ENCODE results near the gene ZNF292.

Gene ZNF292

GRCh38 chr6:87209812-87210211 is 54.4 kb downstream of the ZNF292 start:
- Histone ChIP-seq H3K36me3 (ENCODE audit: control insufficient read depth, insufficient read depth, low read length) (no peaks in the 10 kb centered on the region), H3K4me3 (ENCODE audit: insufficient read depth, low read depth, low read length) (no peak overlapping the region), H3K4me1 (ENCODE audit: control insufficient read depth, insufficient read depth, low read length) (peaks cover 14% of the 10 kb centered on the region), H3K27ac (ENCODE audit: insufficient read depth, low read depth, low read length, poor library complexity, severe bottlenecking) (no peak overlapping the region), H3K27me3 (ENCODE audit: control insufficient read depth, insufficient read depth, low read length, poor library complexity, severe bottlenecking) (no peaks in the 10 kb centered on the region), H3K9me3 (ENCODE audit: control insufficient read depth, low read length) (no peaks in the 10 kb centered on the region)
- WGBS, 2 experiments, result 74% methylated on average over 3 of the region's 3 CpGs; no CpG with 5 or more reads in 1 of the 2 experiments

GRCh38 chr6:87210979-87211378 is 55.6 kb downstream of the ZNF292 start:
- WGBS, 2 experiments, result 83% methylated on average over 1 of the region's 1 CpG; no CpG with 5 or more reads in 1 of the 2 experiments
- no peak overlapping the region for H3K4me3 ChIP-seq (ENCODE audit: insufficient read depth, low read depth, low read length)
- no peaks in the 10 kb centered on the region for H3K9me3 ChIP-seq (ENCODE audit: control insufficient read depth, low read length)
- no peaks in the 10 kb centered on the region for H3K36me3 ChIP-seq (ENCODE audit: control insufficient read depth, insufficient read depth, low read length)
- peaks cover 14% of the 10 kb centered on the region for H3K4me1 ChIP-seq (ENCODE audit: control insufficient read depth, insufficient read depth, low read length)
- no peaks in the 10 kb centered on the region for H3K27me3 ChIP-seq (ENCODE audit: control insufficient read depth, insufficient read depth, low read length, poor library complexity, severe bottlenecking)
- H3K27ac ChIP-seq (ENCODE audit: insufficient read depth, low read depth, low read length, poor library complexity, severe bottlenecking), result no peak overlapping the region

- no peaks in the 10 kb centered on the region for H3K36me3 ChIP-seq (ENCODE audit: control insufficient read depth, insufficient read depth, low read length)
- no peak overlapping the region for H3K4me3 ChIP-seq (ENCODE audit: insufficient read depth, low read depth, low read length)
- no peak overlapping the region for H3K27ac ChIP-seq (ENCODE audit: insufficient read depth, low read depth, low read length, poor library complexity, severe bottlenecking)
- H3K9me3 ChIP-seq (ENCODE audit: control insufficient read depth, low read length), result no peaks in the 10 kb centered on the region
- H3K4me1 ChIP-seq (ENCODE audit: control insufficient read depth, insufficient read depth, low read length), result peaks cover 14% of the 10 kb centered on the region
- no peaks in the 10 kb centered on the region for H3K27me3 ChIP-seq (ENCODE audit: control insufficient read depth, insufficient read depth, low read length, poor library complexity, severe bottlenecking)
Measured at GRCh38 chr6:87212596-87212995, 57.2 kb downstream of the ZNF292 start.

GRCh38 chr6:87213364-87213763 is 58.0 kb downstream of the ZNF292 start:
- Histone ChIP-seq H3K27ac (ENCODE audit: insufficient read depth, low read depth, low read length, poor library complexity, severe bottlenecking) (no peak overlapping the region), H3K4me3 (ENCODE audit: insufficient read depth, low read depth, low read length) (no peak overlapping the region), H3K36me3 (ENCODE audit: control insufficient read depth, insufficient read depth, low read length) (no peaks in the 10 kb centered on the region), H3K9me3 (ENCODE audit: control insufficient read depth, low read length) (no peaks in the 10 kb centered on the region), H3K27me3 (ENCODE audit: control insufficient read depth, insufficient read depth, low read length, poor library complexity, severe bottlenecking) (no peaks in the 10 kb centered on the region), H3K4me1 (ENCODE audit: control insufficient read depth, insufficient read depth, low read length) (peaks cover 14% of the 10 kb centered on the region)
- 94 to 96% methylated on average over 5 of the region's 5 CpGs for WGBS, 2 experiments

GRCh38 chr6:87214831-87215230 is 59.5 kb downstream of the ZNF292 start:
- no peaks in the 10 kb centered on the region for H3K36me3 ChIP-seq (ENCODE audit: control insufficient read depth, insufficient read depth, low read length)
- H3K27ac ChIP-seq (ENCODE audit: insufficient read depth, low read depth, low read length, poor library complexity, severe bottlenecking), result no peak overlapping the region
- H3K4me3 ChIP-seq (ENCODE audit: insufficient read depth, low read depth, low read length), result no peak overlapping the region
- H3K27me3 ChIP-seq (ENCODE audit: control insufficient read depth, insufficient read depth, low read length, poor library complexity, severe bottlenecking), result no peaks in the 10 kb centered on the region
- H3K9me3 ChIP-seq (ENCODE audit: control insufficient read depth, low read length), result no peaks in the 10 kb centered on the region
- H3K4me1 ChIP-seq (ENCODE audit: control insufficient read depth, insufficient read depth, low read length), result peaks cover 6% of the 10 kb centered on the region

GRCh38 chr6:87220997-87221396 is 65.6 kb downstream of the ZNF292 start:
- WGBS, 2 experiments, result 89 to 100% methylated on average over 1 of the region's 1 CpG
- Histone ChIP-seq H3K4me1 (ENCODE audit: control insufficient read depth, insufficient read depth, low read length) (no peaks in the 10 kb centered on the region), H3K36me3 (ENCODE audit: control insufficient read depth, insufficient read depth, low read length) (peaks cover 27% of the 10 kb centered on the region), H3K9me3 (ENCODE audit: control insufficient read depth, low read length) (no peaks in the 10 kb centered on the region), H3K27ac (ENCODE audit: insufficient read depth, low read depth, low read length, poor library complexity, severe bottlenecking) (no peak overlapping the region), H3K4me3 (ENCODE audit: insufficient read depth, low read depth, low read length) (no peak overlapping the region), H3K27me3 (ENCODE audit: control insufficient read depth, insufficient read depth, low read length, poor library complexity, severe bottlenecking) (no peaks in the 10 kb centered on the region)

GRCh38 chr6:87222676-87223075 is 67.3 kb downstream of the ZNF292 start:
- Histone ChIP-seq H3K4me3 (ENCODE audit: insufficient read depth, low read depth, low read length) (no peak overlapping the region), H3K36me3 (ENCODE audit: control insufficient read depth, insufficient read depth, low read length) (peaks cover 27% of the 10 kb centered on the region), H3K4me1 (ENCODE audit: control insufficient read depth, insufficient read depth, low read length) (no peaks in the 10 kb centered on the region), H3K27me3 (ENCODE audit: control insufficient read depth, insufficient read depth, low read length, poor library complexity, severe bottlenecking) (no peaks in the 10 kb centered on the region), H3K9me3 (ENCODE audit: control insufficient read depth, low read length) (no peaks in the 10 kb centered on the region), H3K27ac (ENCODE audit: insufficient read depth, low read depth, low read length, poor library complexity, severe bottlenecking) (no peak overlapping the region)
- WGBS, 2 experiments, result 95 to 100% methylated on average over 1 of the region's 1 CpG

GRCh38 chr6:87224971-87225370 is 69.6 kb downstream of the ZNF292 start:
- peaks cover 30% of the 10 kb centered on the region for H3K36me3 ChIP-seq (ENCODE audit: control insufficient read depth, insufficient read depth, low read length)
- H3K4me1 ChIP-seq (ENCODE audit: control insufficient read depth, insufficient read depth, low read length), result no peaks in the 10 kb centered on the region
- no peak overlapping the region for H3K4me3 ChIP-seq (ENCODE audit: insufficient read depth, low read depth, low read length)
- H3K9me3 ChIP-seq (ENCODE audit: control insufficient read depth, low read length), result no peaks in the 10 kb centered on the region
- WGBS, 2 experiments, result no CpG with 5 or more reads among the region's 1 CpG
- H3K27ac ChIP-seq (ENCODE audit: insufficient read depth, low read depth, low read length, poor library complexity, severe bottlenecking), result no peak overlapping the region
- no peaks in the 10 kb centered on the region for H3K27me3 ChIP-seq (ENCODE audit: control insufficient read depth, insufficient read depth, low read length, poor library complexity, severe bottlenecking)

- Histone ChIP-seq H3K4me3 (ENCODE audit: insufficient read depth, low read depth, low read length) (no peak overlapping the region), H3K4me1 (ENCODE audit: control insufficient read depth, insufficient read depth, low read length) (no peaks in the 10 kb centered on the region), H3K36me3 (ENCODE audit: control insufficient read depth, insufficient read depth, low read length) (peaks cover 34% of the 10 kb centered on the region), H3K9me3 (ENCODE audit: control insufficient read depth, low read length) (no peaks in the 10 kb centered on the region), H3K27ac (ENCODE audit: insufficient read depth, low read depth, low read length, poor library complexity, severe bottlenecking) (no peak overlapping the region), H3K27me3 (ENCODE audit: control insufficient read depth, insufficient read depth, low read length, poor library complexity, severe bottlenecking) (no peaks in the 10 kb centered on the region)
- WGBS, 2 experiments, result 100% methylated on average over 1 of the region's 2 CpGs; no CpG with 5 or more reads in 1 of the 2 experiments
Measured at GRCh38 chr6:87225511-87225910, 70.1 kb downstream of the ZNF292 start.

GRCh38 chr6:87225937-87226336 is 70.6 kb downstream of the ZNF292 start:
- H3K9me3 ChIP-seq (ENCODE audit: control insufficient read depth, low read length), result no peaks in the 10 kb centered on the region
- H3K27ac ChIP-seq (ENCODE audit: insufficient read depth, low read depth, low read length, poor library complexity, severe bottlenecking), result no peak overlapping the region
- H3K27me3 ChIP-seq (ENCODE audit: control insufficient read depth, insufficient read depth, low read length, poor library complexity, severe bottlenecking), result no peaks in the 10 kb centered on the region
- no peaks in the 10 kb centered on the region for H3K4me1 ChIP-seq (ENCODE audit: control insufficient read depth, insufficient read depth, low read length)
- H3K36me3 ChIP-seq (ENCODE audit: control insufficient read depth, insufficient read depth, low read length), result peaks cover 34% of the 10 kb centered on the region
- no peak overlapping the region for H3K4me3 ChIP-seq (ENCODE audit: insufficient read depth, low read depth, low read length)

- Histone ChIP-seq H3K27ac (ENCODE audit: insufficient read depth, low read depth, low read length, poor library complexity, severe bottlenecking) (no peak overlapping the region), H3K4me3 (ENCODE audit: insufficient read depth, low read depth, low read length) (no peak overlapping the region), H3K36me3 (ENCODE audit: control insufficient read depth, insufficient read depth, low read length) (peaks cover 11% of the 10 kb centered on the region), H3K4me1 (ENCODE audit: control insufficient read depth, insufficient read depth, low read length) (no peaks in the 10 kb centered on the region), H3K9me3 (ENCODE audit: control insufficient read depth, low read length) (no peaks in the 10 kb centered on the region), H3K27me3 (ENCODE audit: control insufficient read depth, insufficient read depth, low read length, poor library complexity, severe bottlenecking) (no peaks in the 10 kb centered on the region)
- 83 to 100% methylated on average over 1 of the region's 1 CpG for WGBS, 2 experiments
Measured at GRCh38 chr6:87230801-87231200, 75.4 kb downstream of the ZNF292 start.

Measured in ectodermal cell (in vitro differentiated cells).